ENCODE data around the gene CENPT. TPM values are rescaled to one million over a fixed set of nuclear protein-coding genes. Genes with fewer than 3 reads are reported as not detected.

The CENPT gene
- total and polyA plus RNA-seq, 2 of the 13 experiments (the other 11 are each of a cell fraction or from before 2014, with no cell fraction given) = 40.9 to 43.3 TPM

Small RNA genes within 50 kb of the gene (small RNA-seq; reads per million reads assigned to genes)
- 0 reads per million in 3 experiments for gene AC040162.2 (ENCODE audit: insufficient read depth in 2 of 3, insufficient read length in 3 of 3, low read depth in 2 of 3, low replicate concordance in 1 of 3)
- 0 reads per million in 3 experiments for gene NRN1L (ENCODE audit: insufficient read depth in 2 of 3, insufficient read length in 3 of 3, low read depth in 2 of 3, low replicate concordance in 1 of 3)

Other genes starting within 250 kb of the CENPT start
- gene CARMIL2, start 202.5 kb downstream of the CENPT start, total RNA-seq (2016; rRNA removed; fragmentation: Illumina TruSeq; extraction: Trizol) = 0.91 and 1.3 TPM in 2 replicates
- 2.7 and 3.9 TPM in 2 replicates for gene CARMIL2, start 202.5 kb downstream of the CENPT start, polyA plus RNA-seq (2011; rRNA removed)
- gene ACD, start 187.4 kb downstream of the CENPT start, total RNA-seq (2016; rRNA removed; fragmentation: Illumina TruSeq; extraction: Trizol) = 26.1 and 32.6 TPM in 2 replicates
- gene ACD, start 187.4 kb downstream of the CENPT start, polyA plus RNA-seq (2011; rRNA removed) = 37.1 and 38.3 TPM in 2 replicates
- gene PARD6A, start 186.7 kb downstream of the CENPT start, total RNA-seq (2016; rRNA removed; fragmentation: Illumina TruSeq; extraction: Trizol) = 3.0 and 4.3 TPM in 2 replicates
- gene PARD6A, start 186.7 kb downstream of the CENPT start, polyA plus RNA-seq (2011; rRNA removed) = 3.5 and 3.6 TPM in 2 replicates
- 20.8 and 21.4 TPM in 2 replicates for gene ENKD1, start 180.9 kb downstream of the CENPT start, total RNA-seq (2016; rRNA removed; fragmentation: Illumina TruSeq; extraction: Trizol)
- gene ENKD1, start 180.9 kb downstream of the CENPT start, polyA plus RNA-seq (2011; rRNA removed) = 10.8 and 12.2 TPM in 2 replicates
- gene C16orf86, start 180.9 kb downstream of the CENPT start, total RNA-seq (2016; rRNA removed; fragmentation: Illumina TruSeq; extraction: Trizol) = 1.7 and 3.1 TPM in 2 replicates
- gene C16orf86, start 180.9 kb downstream of the CENPT start, polyA plus RNA-seq (2011; rRNA removed) = 1.5 and 2.0 TPM in 2 replicates
- 17.2 and 17.6 TPM in 2 replicates for gene GFOD2, start 128.4 kb downstream of the CENPT start, total RNA-seq (2016; rRNA removed; fragmentation: Illumina TruSeq; extraction: Trizol)
- gene GFOD2, start 128.4 kb downstream of the CENPT start, polyA plus RNA-seq (2011; rRNA removed) = 11.1 and 12.8 TPM in 2 replicates
- gene RANBP10, start 41.1 kb downstream of the CENPT start, total RNA-seq (2016; rRNA removed; fragmentation: Illumina TruSeq; extraction: Trizol) = 8.5 and 9.2 TPM in 2 replicates
- 22.7 and 24.5 TPM in 2 replicates for gene RANBP10, start 41.1 kb downstream of the CENPT start, polyA plus RNA-seq (2011; rRNA removed)
- 0.10 and 0.86 TPM in 2 replicates for gene TSNAXIP1, start 40.8 kb downstream of the CENPT start, total RNA-seq (2016; rRNA removed; fragmentation: Illumina TruSeq; extraction: Trizol)
- 0.37 and 0.61 TPM in 2 replicates for gene TSNAXIP1, start 40.8 kb downstream of the CENPT start, polyA plus RNA-seq (2011; rRNA removed)
- gene THAP11, start 5.4 kb downstream of the CENPT start, total RNA-seq (2016; rRNA removed; fragmentation: Illumina TruSeq; extraction: Trizol) = 53.4 and 53.8 TPM in 2 replicates
- gene THAP11, start 5.4 kb downstream of the CENPT start, polyA plus RNA-seq (2011; rRNA removed) = 44.2 and 45.5 TPM in 2 replicates
- gene NUTF2, start 760 bp downstream of the CENPT start, total RNA-seq (2016; rRNA removed; fragmentation: Illumina TruSeq; extraction: Trizol) = 214 and 224 TPM in 2 replicates
- 168 and 198 TPM in 2 replicates for gene NUTF2, start 760 bp downstream of the CENPT start, polyA plus RNA-seq (2011; rRNA removed)
- 53.4 and 59.1 TPM in 2 replicates for gene EDC4, start 25.4 kb upstream of the CENPT start, total RNA-seq (2016; rRNA removed; fragmentation: Illumina TruSeq; extraction: Trizol)
- gene EDC4, start 25.4 kb upstream of the CENPT start, polyA plus RNA-seq (2011; rRNA removed) = 51.4 and 65.8 TPM in 2 replicates
- gene NRN1L, start 37.2 kb upstream of the CENPT start, total RNA-seq (2016; rRNA removed; fragmentation: Illumina TruSeq; extraction: Trizol) = 0.53 TPM in 1 of 2 replicates, not detected in the other
- gene NRN1L, start 37.2 kb upstream of the CENPT start, polyA plus RNA-seq (2011; rRNA removed) = 1.2 and 1.3 TPM in 2 replicates
- gene PSKH1, start 45.6 kb upstream of the CENPT start, total RNA-seq (2016; rRNA removed; fragmentation: Illumina TruSeq; extraction: Trizol) = 8.4 and 12.9 TPM in 2 replicates
- gene PSKH1, start 45.6 kb upstream of the CENPT start, polyA plus RNA-seq (2011; rRNA removed) = 19.1 and 45.7 TPM in 2 replicates
- gene CTRL, start 84.2 kb upstream of the CENPT start, total RNA-seq (2016; rRNA removed; fragmentation: Illumina TruSeq; extraction: Trizol) = 1.1 and 2.7 TPM in 2 replicates
- gene CTRL, start 84.2 kb upstream of the CENPT start, polyA plus RNA-seq (2011; rRNA removed) = 1.7 and 1.9 TPM in 2 replicates
- 65.9 and 71.3 TPM in 2 replicates for gene PSMB10, start 89.2 kb upstream of the CENPT start, total RNA-seq (2016; rRNA removed; fragmentation: Illumina TruSeq; extraction: Trizol)
- 12.7 and 17.8 TPM in 2 replicates for gene PSMB10, start 89.2 kb upstream of the CENPT start, polyA plus RNA-seq (2011; rRNA removed)
- gene LCAT, start 96.4 kb upstream of the CENPT start, total RNA-seq (2016; rRNA removed; fragmentation: Illumina TruSeq; extraction: Trizol) = 13.2 and 36.1 TPM in 2 replicates
- gene LCAT, start 96.4 kb upstream of the CENPT start, polyA plus RNA-seq (2011; rRNA removed) = 38.9 and 46.0 TPM in 2 replicates
- 23.1 and 65.1 TPM in 2 replicates for gene SLC12A4, start 120.9 kb upstream of the CENPT start, total RNA-seq (2016; rRNA removed; fragmentation: Illumina TruSeq; extraction: Trizol)
- gene SLC12A4, start 120.9 kb upstream of the CENPT start, polyA plus RNA-seq (2011; rRNA removed) = 84.3 and 134 TPM in 2 replicates
- not detected in 2 replicates for gene DPEP3, start 132.8 kb upstream of the CENPT start, total RNA-seq (2016; rRNA removed; fragmentation: Illumina TruSeq; extraction: Trizol)
- not detected in 2 replicates for gene DPEP3, start 132.8 kb upstream of the CENPT start, polyA plus RNA-seq (2011; rRNA removed)
- gene DPEP2, start 151.8 kb upstream of the CENPT start, total RNA-seq (2016; rRNA removed; fragmentation: Illumina TruSeq; extraction: Trizol) = not detected in 2 replicates
- 0.18 and 0.26 TPM in 2 replicates for gene DPEP2, start 151.8 kb upstream of the CENPT start, polyA plus RNA-seq (2011; rRNA removed)
- not detected in 2 replicates for gene DPEP2NB, start 168.2 kb upstream of the CENPT start, total RNA-seq (2016; rRNA removed; fragmentation: Illumina TruSeq; extraction: Trizol)
- not detected in 2 replicates for gene DPEP2NB, start 168.2 kb upstream of the CENPT start, polyA plus RNA-seq (2011; rRNA removed)
- gene DDX28, start 175.5 kb upstream of the CENPT start, total RNA-seq (2016; rRNA removed; fragmentation: Illumina TruSeq; extraction: Trizol) = 16.4 and 18.4 TPM in 2 replicates
- 13.6 and 14.1 TPM in 2 replicates for gene DDX28, start 175.5 kb upstream of the CENPT start, polyA plus RNA-seq (2011; rRNA removed)
- 25.1 and 25.9 TPM in 2 replicates for gene DUS2, start 175.6 kb upstream of the CENPT start, total RNA-seq (2016; rRNA removed; fragmentation: Illumina TruSeq; extraction: Trizol)
- gene DUS2, start 175.6 kb upstream of the CENPT start, polyA plus RNA-seq (2011; rRNA removed) = 17.8 and 22.6 TPM in 2 replicates
- gene NFATC3, start 237.7 kb upstream of the CENPT start, total RNA-seq (2016; rRNA removed; fragmentation: Illumina TruSeq; extraction: Trizol) = 52.6 and 63.2 TPM in 2 replicates
- gene NFATC3, start 237.7 kb upstream of the CENPT start, polyA plus RNA-seq (2011; rRNA removed) = 52.7 and 62.7 TPM in 2 replicates